ENCODE results near the gene NEUROD2.

GRCh38 chr17:39601758-39602532, 5.8 kb downstream of the NEUROD2 start:
- TF ChIP-seq, protein P1, sequence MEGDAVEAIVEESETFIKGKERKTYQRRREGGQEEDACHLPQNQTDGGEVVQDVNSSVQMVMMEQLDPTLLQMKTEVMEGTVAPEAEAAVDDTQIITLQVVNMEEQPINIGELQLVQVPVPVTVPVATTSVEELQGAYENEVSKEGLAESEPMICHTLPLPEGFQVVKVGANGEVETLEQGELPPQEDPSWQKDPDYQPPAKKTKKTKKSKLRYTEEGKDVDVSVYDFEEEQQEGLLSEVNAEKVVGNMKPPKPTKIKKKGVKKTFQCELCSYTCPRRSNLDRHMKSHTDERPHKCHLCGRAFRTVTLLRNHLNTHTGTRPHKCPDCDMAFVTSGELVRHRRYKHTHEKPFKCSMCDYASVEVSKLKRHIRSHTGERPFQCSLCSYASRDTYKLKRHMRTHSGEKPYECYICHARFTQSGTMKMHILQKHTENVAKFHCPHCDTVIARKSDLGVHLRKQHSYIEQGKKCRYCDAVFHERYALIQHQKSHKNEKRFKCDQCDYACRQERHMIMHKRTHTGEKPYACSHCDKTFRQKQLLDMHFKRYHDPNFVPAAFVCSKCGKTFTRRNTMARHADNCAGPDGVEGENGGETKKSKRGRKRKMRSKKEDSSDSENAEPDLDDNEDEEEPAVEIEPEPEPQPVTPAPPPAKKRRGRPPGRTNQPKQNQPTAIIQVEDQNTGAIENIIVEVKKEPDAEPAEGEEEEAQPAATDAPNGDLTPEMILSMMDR (IDR thresholded peaks at IDR 0.05; ENCODE audit: low read length): no peak
- no peak for TF ChIP-seq EZH2 (optimal IDR thresholded peaks at IDR 0.05; ENCODE audit: low read depth, low read length)

Data from MM.1S (cell line).